Amniotic epithelial cell (primary cell): ENCODE data around the gene CYGB.

Source experiments
- DNase-seq: peaks from one replicate; pipeline ENCODE4 v3.0.0-alpha.2; 2010; ENCODE audit warnings: low read depth

CYGB gene

DNA sequence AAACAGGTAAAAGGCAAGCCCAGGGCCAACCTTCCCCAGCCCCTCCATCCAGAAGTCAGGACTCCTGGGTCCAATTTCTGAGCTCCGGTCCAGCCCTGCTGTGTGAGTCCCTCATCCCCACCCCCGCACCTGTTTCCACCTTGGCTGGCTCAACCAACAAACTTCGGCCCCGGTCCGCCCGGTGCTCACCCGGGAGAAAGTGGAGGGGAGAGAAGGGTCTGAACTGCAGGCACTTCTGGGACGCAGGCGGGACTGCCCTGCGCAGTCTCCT is 36.8 kb downstream of the CYGB start:
- no peak for DNase-seq

DNA sequence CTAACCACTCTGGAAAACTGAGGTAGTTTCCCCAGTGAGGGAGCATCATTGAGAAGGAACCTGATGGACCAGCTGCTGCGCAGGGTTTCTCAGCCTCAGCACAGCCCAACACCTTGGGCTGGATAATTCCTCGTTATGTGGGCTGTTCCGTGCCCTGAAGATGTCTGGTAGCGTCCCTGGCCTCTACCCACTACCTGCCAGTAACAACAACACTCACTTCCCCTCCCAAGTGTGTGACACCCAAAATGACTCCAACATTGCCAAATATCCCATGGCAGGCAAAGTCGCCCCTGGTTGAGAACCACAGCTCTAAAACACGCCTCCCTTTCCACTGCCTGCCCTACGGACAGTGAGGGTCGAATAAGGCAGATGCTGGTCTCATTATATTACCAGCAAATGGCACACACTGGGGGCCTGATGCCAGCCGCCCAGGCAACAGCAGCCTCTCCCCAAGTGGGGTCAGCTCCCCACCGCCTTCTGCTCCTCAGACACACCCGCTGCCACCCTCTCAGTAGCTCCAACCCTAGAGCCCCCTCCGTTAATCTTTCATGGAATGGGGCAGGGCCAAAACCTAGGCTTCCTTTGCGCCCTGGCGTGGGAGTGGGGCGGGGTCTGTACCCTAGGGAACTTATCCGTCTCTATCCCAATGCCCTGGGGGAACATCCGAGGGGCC is 37.3 kb downstream of the CYGB start:
- no peak for DNase-seq

DNA sequence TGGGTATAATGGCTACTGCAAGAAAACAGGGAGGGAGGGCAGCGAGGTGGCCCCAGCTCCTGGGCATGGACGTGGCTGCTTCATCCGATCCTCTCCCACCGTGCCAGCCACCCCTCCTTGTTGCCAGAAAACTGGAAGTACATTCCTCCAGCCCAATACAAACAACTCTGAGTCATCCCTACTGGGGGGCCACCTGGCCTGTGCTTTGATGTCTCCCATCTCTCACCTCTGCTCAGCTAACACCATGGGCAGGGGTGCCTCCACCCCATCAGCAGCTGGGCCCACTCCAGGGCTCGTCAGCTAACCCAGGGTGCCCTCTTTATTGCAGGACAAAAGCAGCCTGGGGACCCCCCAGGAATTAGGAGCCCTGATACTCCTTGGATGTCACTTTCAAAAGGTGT is 38.2 kb downstream of the CYGB start:
- DNase-seq: peak; percentile 19

DNA sequence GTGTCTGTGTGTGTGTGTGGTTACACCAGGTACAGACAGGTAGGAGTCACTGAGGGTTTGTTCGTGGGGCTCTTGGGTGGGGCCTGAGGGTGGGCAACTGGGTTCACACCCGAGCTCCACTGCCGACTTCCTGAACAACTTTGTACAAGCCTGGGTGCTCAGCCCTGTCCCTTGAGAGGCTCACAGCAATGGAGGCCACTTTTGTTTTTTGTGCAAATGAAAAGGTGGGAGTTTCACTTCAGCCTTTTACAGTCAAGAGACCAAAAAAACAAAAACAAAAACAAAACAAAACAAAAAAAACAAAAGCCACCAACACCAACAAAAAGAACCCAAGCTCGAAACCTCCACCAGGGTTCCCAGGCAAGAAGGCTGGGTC is 38.6 kb downstream of the CYGB start:
- DNase-seq: no peak

DNA sequence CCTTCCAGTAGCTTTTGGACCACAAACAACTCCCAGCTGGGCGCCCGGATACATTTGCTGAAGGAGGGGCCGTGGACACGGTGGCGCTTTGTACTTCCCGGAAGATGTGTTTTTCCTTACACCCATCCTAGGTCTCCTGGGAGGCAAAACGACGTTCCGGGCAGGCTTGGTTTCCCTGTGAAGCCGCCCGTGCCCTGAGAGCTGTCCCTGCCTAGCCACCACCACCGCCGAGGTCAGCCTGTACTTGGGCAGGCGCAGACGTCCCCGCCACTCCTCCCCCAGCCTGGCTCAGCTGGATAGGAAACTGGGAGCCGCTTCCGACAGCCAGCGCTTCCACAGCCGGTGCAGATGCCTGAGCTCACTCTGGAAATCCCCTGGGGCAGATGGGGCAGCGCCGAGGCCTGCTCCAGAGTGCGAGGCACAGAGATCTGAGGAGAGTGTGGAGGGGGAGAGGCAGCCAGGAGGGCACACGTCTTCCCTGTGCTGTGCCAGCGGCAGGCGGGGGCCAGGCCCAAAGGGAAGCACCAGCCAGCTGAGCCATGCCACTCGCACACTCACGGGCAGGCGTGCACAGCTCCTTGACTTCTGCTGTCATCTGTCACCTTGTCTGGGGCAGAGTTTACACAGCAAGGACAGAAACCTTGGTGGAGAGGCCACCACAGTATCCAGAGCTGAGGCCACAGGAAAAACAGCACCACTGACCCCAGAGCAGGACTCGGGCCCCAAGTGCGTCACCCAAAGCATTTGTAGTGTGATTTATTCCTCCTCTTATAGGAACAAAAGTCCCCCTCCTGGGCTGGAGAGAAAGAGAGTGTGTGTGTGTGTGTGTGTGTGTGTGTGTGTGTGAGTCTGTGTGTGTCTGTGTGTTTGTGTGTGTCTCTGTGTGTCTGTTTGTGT is 39.3 kb downstream of the CYGB start:
- peak; percentile 80 for DNase-seq

DNA sequence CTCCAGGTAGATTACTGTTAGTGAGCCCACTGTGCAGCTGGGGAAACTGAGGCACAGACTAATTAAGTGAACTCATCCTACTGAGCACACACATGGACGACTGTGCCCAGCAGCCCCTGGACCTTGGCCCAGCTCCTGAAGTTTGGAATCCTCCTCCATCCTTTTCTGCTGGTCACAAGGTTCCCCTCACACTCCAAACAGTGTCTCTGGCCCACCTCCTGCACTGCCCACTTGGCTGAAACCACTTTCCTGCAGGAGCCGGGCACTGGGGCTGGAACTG is 39.9 kb downstream of the CYGB start:
- DNase-seq: no peak

DNA sequence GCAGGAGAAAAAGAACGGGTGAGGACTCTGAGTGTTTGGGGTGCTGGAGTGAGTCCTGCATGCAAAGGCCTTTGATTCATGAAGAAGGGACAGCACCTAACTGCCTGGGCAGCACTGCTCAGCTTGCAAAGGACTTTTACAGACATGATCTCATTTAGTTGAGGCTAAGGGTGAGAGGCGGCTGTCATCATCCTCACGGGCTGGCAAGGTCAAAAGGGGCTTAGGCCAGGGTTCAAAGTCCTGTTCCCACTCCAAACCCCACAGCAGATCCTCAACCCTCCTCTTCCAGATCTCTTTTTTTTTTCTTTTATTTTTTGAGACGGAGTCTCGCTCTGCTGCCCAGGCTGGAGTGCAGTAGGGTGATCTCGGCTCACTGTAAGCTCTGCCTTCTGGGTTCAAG is 41.0 kb downstream of the CYGB start:
- DNase-seq: no peak

DNA sequence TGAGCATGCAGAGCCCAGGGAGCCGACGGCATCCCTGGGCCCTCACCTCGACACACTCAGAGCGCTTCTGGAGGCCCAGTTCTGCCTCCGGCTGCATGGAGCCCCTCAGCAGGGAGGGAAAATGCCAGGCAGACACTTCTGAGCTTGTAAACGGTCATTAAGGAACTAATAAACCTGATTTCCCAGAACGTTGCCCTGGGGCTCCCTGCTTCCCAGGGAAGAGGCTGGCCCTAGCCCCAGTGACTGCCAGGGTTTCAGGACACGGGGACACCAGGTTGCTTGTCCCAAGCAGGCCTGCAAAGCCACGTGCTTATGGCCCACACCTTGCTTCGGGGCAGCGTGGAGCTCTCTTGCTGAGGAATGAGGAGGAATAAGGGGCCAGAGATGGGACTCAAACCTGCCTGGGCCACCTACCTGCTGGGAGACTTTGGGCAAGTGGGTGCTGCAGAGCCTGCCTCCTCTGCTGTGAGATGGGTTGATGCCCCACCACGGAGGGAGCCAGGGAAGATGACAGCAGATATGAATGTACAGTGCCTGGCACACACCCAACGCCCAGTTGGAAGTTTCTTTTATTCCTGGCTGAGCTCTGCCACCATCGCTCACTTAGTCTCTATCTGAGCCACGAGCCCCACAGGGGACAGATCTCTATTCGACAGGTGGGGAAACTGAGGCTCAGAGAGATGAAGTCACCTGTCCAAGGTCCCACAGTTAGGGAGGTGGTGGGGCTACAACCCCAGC is 41.7 kb downstream of the CYGB start:
- no peak for DNase-seq

DNA sequence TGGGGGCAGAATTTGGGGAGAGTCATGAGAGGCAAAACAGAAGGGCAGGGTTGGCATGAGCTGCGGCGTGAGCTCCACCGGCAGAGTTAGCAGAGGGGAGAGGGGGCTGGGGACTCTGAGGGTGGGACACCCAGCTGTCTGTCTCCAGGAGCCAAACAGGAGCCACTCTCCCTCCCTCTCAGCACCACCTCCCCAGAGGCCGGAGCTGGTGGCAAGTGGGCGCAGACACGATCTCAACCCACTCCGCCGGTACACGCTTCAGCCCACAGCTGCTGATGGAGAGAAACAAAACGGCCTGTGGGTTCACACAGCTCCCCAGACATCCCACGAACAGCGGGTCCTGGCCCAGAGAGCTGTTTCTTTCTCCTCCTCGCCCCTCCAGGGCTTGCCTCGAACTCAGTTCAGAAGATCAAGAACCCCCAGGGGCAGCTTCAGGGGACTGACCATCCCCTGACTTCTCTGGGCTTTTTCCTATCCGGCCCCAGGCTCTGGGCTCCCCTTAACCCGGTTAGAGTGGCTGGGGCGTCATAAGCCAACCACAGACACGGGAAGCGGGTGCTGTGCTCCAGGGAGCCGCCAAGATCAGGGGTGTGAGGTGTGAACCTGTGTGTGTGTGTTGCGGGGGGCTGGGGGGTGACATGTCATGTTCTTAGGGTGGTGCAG is 43.9 kb downstream of the CYGB start:
- no peak for DNase-seq

DNA sequence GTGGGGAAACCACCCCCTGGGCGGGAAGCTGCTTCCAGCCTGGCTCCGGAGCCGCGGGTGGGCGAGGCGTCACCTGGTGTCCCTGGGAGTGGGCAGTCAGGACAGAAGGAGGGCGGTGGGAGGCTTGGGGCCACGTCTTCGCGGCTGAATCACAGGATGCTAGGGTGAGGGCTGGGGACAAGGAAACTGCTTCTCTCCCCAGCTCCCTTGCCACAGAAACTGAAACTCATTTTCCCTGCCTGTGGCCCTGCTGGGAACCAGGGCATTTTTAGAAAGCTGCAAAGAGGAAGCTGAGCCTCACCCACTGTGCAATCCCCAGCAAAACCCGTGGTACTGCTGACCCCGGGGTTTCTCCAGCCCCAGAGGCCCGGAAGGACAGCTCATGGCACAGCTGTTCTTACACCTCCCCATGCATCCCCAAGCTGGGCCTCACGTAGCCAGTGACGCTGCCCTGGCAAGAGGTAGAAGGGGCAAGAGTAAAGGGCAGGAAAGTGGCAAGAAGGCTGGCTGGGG is 44.5 kb downstream of the CYGB start:
- peak; percentile 78 for DNase-seq

DNA sequence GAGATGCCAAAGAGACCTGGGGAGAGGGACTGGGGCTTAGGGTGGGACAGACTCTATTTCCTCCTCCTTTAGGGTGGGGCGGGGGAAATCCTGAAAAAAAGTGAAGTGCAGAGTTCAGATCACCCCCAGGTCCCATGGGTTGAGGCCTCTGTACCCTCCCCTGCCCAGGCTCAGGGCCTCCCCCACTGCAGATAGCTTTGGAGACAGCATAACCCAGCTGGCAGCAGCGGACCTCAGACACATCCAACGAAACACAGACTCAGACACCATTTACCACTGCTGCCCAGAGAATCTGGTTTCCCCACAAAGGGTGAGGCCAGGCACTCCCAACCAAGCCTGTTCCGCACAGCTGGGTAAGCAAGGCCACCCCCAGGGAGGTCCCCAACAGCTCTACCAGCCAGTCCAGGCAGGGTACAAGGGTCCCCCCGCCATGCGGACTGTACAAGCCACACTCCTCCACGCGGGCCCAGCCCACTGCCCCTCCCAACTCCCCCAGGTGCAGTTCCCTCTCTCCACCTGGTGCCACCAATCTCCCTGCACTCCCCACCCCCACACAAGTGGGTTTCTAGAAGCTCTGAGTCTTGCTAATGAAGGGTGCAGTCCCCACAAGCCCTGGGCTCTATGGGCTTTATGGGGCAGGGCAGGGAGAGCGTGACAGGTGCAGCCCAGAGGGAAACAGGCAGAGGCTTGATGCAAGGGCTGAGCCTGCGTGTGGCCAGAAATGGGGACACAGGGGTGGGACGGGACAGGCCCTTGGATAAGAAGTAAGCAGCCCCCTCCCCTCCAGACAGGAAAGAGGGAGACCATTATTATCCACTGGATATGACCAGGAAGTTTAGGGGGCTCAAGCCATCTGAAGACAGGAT is 45.2 kb downstream of the CYGB start:
- no peak for DNase-seq

DNA sequence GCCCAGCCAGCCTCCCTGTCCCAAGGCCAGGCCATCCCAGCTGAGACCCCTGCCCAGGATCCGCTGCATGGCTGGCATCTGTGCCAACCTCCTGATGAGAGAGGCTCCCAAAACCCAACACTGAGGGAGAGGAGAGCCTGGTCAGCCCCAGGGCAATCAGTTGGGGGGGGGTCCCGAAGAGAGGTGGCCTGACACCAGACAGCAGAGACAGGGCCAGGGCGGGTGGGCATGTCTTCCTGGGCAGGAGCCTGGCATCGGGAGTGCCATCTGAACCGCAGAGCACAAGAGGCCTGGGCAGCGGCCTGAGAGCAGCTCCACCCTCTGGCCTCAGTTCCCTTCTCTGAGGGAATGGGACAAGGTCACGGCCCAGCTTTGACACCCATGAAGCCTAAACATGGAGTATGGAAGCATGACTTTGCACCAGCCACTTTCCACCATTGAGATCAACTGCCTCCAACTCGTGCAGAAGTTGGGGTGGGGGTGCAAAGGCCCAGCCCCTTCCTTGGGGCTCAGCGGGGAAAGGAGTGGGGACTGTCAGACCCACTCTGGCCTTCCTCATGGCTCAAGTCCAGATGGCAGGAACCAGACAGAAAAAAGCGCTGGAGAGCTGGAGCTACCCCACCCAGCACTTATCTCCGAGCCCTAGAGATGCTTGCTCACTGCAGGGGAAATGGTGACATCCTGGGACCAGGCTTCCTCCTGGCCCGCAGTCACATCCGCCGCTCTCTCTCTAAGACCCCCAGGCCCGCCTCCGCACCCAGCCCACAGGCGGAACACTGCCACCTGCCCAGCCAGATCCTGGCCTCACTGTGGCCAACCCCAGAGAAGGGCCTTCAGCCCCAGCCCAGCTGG is 46.0 kb downstream of the CYGB start:
- no peak for DNase-seq

DNA sequence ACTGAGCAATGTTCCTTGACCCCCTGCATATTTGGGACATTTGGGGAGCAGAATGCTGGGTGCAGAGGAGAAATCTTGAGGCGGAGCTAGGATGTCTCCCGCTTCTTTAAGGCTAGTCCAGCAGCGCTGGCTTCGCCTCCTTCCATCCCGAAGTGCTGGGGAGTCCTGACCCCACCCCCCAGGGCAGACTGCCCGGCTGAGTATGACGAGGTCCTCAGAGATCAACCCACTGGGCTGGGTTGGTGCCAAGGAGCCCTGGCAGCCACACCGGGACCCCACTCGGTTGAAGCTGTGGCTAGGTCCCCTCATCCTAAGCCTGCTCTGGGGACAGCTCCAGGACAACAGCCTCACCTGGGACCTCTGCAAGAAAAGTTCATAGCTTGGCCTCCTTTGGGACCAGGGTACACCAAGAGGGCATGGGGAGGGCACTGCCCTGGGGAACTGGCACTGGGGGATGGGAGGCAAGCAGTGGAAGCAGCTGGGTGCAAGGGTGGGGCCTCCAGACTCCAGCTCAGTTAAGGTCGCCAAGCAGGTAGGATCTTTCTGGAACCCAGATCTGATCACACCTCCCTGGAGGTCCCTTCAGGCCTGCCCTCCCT is 47.3 kb downstream of the CYGB start:
- DNase-seq: no peak

DNA sequence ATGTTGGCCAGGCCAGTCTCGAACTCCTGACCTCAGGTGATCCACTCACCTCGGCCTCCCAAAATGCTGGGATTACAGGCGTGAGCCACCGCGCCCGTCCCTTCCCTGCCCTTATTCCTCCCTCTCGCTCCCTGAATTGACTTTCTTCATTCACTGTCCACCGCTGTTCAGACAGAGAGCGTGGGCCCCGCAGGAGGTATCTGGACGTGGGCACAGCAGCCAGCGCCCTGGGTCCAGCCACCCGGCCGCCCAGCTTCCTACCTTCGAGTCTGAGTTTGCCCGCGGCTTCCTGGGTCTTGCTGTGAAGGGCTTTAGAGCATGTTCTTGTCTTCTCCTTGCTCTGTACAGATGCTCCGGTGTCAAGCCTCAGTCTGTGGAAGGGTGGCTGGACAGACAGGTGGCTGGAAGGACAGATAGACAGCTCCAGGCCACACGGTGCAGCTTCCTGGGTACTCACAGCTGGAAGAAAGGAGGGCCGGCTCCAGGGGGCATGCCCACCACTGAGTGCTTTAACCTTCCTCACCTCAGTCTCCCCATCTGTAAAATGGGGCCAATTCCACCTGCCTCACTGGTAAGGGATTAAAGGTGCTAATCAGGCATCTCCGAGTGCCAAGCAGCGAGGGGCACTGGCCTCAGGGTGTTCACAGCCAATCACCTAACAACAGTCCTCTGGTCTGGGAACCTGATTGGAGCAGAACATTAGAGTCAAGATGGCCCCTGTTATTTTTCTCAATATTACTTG is 49.9 kb downstream of the CYGB start:
- no peak for DNase-seq

DNA sequence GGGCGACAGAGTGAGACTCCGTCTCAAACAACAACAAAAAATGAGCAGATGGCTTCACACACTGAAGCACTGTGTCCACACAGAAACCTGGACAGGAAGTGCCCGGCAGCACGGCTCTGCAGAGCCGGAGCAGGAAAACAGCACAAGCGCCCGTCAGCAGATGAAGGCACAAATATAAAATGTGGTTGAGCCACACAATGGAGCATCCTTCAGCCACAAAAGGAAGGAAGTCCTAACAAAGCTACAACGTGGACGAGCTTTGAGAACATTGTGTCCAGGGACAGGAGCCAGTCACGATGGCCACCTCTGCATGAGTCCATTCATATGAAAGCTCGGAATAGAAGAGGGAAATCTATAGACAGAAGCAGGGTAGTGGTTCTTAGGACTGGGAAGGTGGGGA is 51.9 kb downstream of the CYGB start:
- no peak for DNase-seq

DNA sequence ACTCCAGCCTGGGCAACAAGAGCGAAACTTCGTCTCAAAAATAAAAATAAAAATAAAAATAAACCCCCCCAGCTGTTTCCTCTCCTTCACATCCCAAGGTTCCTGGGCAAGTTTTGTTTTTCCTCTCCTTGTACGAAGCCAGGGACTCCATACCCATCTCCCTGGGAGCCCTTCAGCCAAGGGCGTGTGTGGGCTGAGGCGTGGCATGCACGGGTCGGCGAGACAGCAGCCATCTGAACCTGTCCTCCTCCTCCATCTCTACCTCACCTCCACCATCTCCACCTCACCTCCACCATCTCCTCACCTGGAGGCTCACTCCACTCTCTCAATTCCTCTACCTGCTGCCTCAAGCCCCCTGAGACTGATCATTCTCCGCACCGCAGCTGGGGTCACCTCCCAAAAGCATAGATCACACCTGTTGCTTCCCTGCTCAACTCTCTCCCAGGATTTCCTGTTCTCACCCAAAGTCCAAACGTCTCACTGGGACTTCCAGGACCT is 53.2 kb downstream of the CYGB start:
- no peak for DNase-seq

DNA sequence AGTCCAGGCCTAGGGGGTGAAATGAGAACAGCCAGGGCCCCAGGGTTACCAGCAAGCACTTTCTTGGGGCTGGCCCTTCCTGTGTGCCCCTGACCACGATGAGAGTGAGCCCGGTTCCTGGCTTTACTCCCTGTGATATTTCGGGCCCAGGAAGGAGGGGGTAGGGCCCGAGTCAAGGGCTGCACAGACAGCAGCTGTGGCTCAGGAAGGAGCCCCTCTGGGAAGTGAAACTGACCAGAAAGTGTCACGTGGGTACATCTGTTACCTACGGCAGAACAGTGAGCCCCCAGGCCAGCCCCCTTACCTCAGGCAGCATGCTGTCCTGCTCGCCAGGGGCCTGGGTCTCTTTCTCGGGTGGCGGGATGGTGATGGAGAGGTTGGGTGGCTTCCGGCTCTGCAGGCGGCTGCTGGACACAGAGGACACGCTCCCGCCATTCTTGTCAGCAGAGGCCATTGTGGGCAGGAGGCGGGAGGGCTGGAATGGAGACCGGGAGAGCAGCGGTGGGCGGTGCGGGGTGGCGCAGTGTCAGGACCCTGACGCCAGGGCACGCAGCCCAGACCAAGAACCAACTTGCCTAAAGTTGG is 56.3 kb downstream of the CYGB start:
- no peak for DNase-seq

DNA sequence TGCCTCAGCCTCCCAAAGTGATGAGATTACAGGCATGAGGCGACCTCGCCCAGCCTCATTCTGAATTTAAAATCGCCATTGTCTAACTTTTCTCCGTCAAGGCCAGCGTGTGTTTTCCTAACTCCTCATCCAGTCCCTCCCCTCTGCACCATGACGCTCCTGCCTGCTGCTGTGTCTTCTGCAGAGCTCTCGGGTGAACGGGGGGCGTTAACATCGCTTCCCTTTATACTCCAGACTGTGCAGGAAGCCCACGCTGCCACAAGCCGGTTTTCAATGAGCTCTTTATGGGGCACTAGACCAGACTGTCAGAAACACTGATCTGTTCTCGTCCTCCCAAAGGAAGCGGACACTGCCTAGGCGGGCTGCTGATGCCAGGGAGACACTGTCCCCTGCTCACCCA is 56.9 kb downstream of the CYGB start:
- no peak for DNase-seq

DNA sequence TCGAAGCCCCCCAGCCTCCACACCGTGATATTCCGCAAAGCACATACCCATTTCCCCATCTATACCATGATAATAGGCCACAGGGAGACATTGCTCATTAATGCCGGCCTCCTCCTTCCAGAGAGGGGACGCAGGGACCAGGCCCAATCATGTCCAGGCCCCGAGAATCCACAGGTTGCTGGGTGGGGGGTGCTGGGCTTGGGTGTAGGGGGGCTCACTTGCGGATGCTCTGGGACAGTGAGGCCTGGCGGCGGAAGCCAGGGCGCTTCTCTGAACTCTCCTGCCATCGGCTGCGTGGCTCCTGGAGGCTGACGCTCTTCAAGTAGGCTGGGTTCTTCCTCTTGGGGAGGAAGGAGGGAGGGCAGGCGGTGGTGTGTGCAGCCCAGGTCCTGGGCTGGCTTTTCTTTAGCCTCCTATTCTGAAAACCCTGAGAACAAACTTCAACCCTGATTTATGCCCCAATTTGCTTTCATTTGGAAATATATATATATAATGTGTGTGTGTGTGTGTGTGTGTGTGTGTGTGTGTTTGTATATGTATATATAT is 57.9 kb downstream of the CYGB start:
- DNase-seq: no peak
